Stomach smooth muscle (tissue), 2 donors: ENCODE results near the gene AAR2.

ENCODE experiments used
- H3K27ac ChIP-seq: one replicate; pipeline ENCODE4 v1.7.0; 2013; ENCODE audit warnings: mild to moderate bottlenecking, low read length, inconsistent platforms
- H3K27me3 ChIP-seq, 2 donors: one replicate each; pipeline ENCODE4 v1.7.0; 2013; ENCODE audit warnings: low read length in 2 of 2; ENCODE audit not compliant: insufficient read depth in 2 of 2, control insufficient read depth in 1 of 2
- H3K36me3 ChIP-seq, 2 donors: one replicate each; pipeline ENCODE4 v1.7.0; 2013; ENCODE audit warnings: low read length in 2 of 2; ENCODE audit not compliant: control insufficient read depth in 2 of 2, insufficient read depth in 2 of 2
- H3K4me1 ChIP-seq: one replicate; pipeline ENCODE4 v1.7.0; 2013; ENCODE audit warnings: low read length; ENCODE audit not compliant: control insufficient read depth, insufficient read depth
- H3K4me3 ChIP-seq, 2 donors: one replicate each; pipeline ENCODE4 v1.7.0; 2013; ENCODE audit warnings: low read length in 2 of 2
- H3K9ac ChIP-seq, 2 donors: one replicate each; pipeline ENCODE4 v1.7.0; 2013; ENCODE audit warnings: low read length in 2 of 2, mild to moderate bottlenecking in 1 of 2
- H3K9me3 ChIP-seq, 2 donors: one replicate each; pipeline ENCODE4 v1.7.0; 2013; ENCODE audit warnings: low read length in 2 of 2; ENCODE audit not compliant: control insufficient read depth in 2 of 2
- donor health status: healthy.
- donor health status: Pancreatic carcinoma.

Gene AAR2

GRCh38 chr20:36303831-36304230 is 67.6 kb downstream of the AAR2 start:
- H3K36me3 ChIP-seq, result no peaks in the 10 kb centered on the region
- peaks cover 67 to 68% of the 10 kb centered on the region in 2 donors for H3K27me3 ChIP-seq
- no peak overlapping the region for H3K27ac ChIP-seq
- no peaks in the 10 kb centered on the region for H3K9me3 ChIP-seq
- peaks cover 12% of the 10 kb centered on the region for H3K4me1 ChIP-seq
- no peak overlapping the region for H3K4me3 ChIP-seq
- no peak overlapping the region for H3K9ac ChIP-seq

DNA sequence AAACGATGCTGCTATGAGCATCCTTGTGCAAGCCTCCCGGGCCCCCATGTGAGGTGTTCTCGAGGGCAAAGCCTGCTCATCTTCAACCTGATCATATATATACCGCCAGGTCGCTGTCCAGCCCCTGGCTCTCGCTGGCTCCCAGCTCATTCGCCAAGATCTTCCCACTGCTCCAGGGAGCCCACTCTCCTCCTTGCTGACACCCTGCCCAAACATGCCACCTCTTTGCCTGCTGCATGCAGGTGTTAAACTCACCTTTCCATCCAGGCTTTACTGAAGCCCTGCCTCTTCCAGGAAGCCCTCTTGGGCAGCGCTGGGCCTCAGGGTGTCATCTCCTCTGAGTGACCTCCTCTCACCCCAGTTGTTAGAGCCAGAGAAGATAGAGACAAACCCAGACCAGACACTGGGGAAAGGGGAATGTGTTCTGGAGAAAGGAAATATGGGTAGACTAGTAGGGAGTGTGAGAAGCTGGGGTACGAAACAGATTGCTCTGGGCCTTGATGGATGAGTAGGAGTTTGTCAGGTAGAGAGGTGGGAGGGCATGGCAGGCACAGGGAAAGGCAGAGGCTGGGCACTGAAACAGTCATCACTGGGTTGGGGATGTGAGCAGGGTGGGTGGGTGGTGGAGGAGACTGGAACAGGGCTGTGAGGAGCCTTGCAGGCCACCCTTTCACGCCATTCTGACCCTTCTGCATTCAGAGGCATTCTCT is 68.7 kb downstream of the AAR2 start:
- peaks cover 63 to 65% of the 10 kb centered on the region in 2 donors for H3K27me3 ChIP-seq

GRCh38 chr20:36305602-36306551 is 69.6 kb downstream of the AAR2 start, which contains the start of gene DLGAP4:
TSS of gene DLGAP4 (plus strand) at chr20:36306339. CDS start at chr20:36431718, 125,379 bp downstream.
- no peaks in the 10 kb centered on the region for H3K9me3 ChIP-seq
- H3K36me3 ChIP-seq, result no peaks in the 10 kb centered on the region
- peak within 1 kb of the TSS; percentile 12 to 47 for H3K4me3 ChIP-seq
- H3K27me3 ChIP-seq, result peaks cover 59 to 61% of the 10 kb centered on the region in 2 donors
- H3K27ac ChIP-seq, result no peak within 1 kb of the TSS
- no peak within 1 kb of the TSS for H3K9ac ChIP-seq
- H3K4me1 ChIP-seq, result peaks cover 12% of the 10 kb centered on the region

More for the DNA sequence above, 68.7 kb downstream of the AAR2 start:
- no peak overlapping the region for H3K4me3 ChIP-seq
- H3K36me3 ChIP-seq, result no peaks in the 10 kb centered on the region
- H3K27ac ChIP-seq, result no peak overlapping the region
- H3K9ac ChIP-seq, result no peak overlapping the region
- H3K4me1 ChIP-seq, result peaks cover 12% of the 10 kb centered on the region
- no peaks in the 10 kb centered on the region for H3K9me3 ChIP-seq
